ENCODE data around the gene TCF7L1.

- TF ChIP-seq EZH2 (IDR thresholded peaks at IDR 0.05; ENCODE audit: insufficient read depth, poor library complexity, severe bottlenecking) (no peak), EZH2phosphoT487 (IDR thresholded peaks at IDR 0.05; ENCODE audit: insufficient read depth, low read depth) (no peak)
Measured at GRCh38 chr2:85341269-85342029, 208.3 kb downstream of the TCF7L1 start.

Measured in GM23248 (cell line).